CD4-positive, alpha-beta T cell (primary cell): ENCODE measurements around the gene GAST. TPM values are rescaled to one million over a fixed set of nuclear protein-coding genes. Genes with fewer than 3 reads are reported as not detected.

Source experiments
- ATAC-seq: fragments of 200-7000 bp; cut with Tn5 transposase; one replicate; pipeline ENCODE4 v1.10.0; 2022; ENCODE audit warnings: mild to moderate bottlenecking; ENCODE audit not compliant: poor library complexity
- CTCF ChIA-PET: fragments of 350-600 bp; sonication (Branson Sonifier 250); formaldehyde crosslinking; loops from one replicate; lab custom pipeline; 2021; ENCODE audit warnings: antibody characterized with exemption, inconsistent platforms; lab: Charles Lee
- POLR2A ChIA-PET: fragments of 350-600 bp; sonication (Branson Sonifier 250); formaldehyde crosslinking; loops from one replicate; lab custom pipeline; 2021; ENCODE audit warnings: antibody characterized with exemption, inconsistent platforms; lab: Charles Lee
- DNase-seq, 14 experiments: peaks; one replicate each; pipeline ENCODE4 v3.0.0-alpha.2; 2013 to 2020; ENCODE audit warnings: mixed read lengths in 2 of 14
- H3K27ac ChIP-seq, 2 donors: one replicate each; pipeline versions ENCODE4 v1.5.1 to v1.7.0; 2013; ENCODE audit warnings: low read length in 2 of 2, low read depth in 1 of 2, mild to moderate bottlenecking in 1 of 2
- H3K27me3 ChIP-seq, 2 experiments: 1 replicate in 1 of 2; 2 replicates in 1 of 2; pipeline versions ENCODE4 v1.6.1 to v1.7.0; 2013; ENCODE audit warnings: low read length in 2 of 2, control low read depth in 1 of 2, mild to moderate bottlenecking in 1 of 2, moderate library complexity in 1 of 2; ENCODE audit not compliant: insufficient read depth in 2 of 2, control insufficient read depth in 1 of 2
- H3K36me3 ChIP-seq: one replicate; pipeline ENCODE4 v1.6.1; 2013; ENCODE audit warnings: low read length, control low read depth; ENCODE audit not compliant: insufficient read depth
- H3K4me1 ChIP-seq: one replicate; pipeline ENCODE4 v1.6.1; 2013; ENCODE audit warnings: low read length, control low read depth; ENCODE audit not compliant: insufficient read depth
- H3K4me3 ChIP-seq: one replicate; pipeline ENCODE4 v1.5.1; 2013; ENCODE audit warnings: mild to moderate bottlenecking, low read length, moderate library complexity
- H3K9me3 ChIP-seq, 2 experiments: 1 replicate in 1 of 2; 2 replicates in 1 of 2; pipeline versions ENCODE4 v1.6.1 to v1.7.0; 2013; ENCODE audit warnings: low read length in 2 of 2, mild to moderate bottlenecking in 2 of 2, control low read depth in 1 of 2, moderate library complexity in 1 of 2; ENCODE audit not compliant: control insufficient read depth in 1 of 2, insufficient read depth in 1 of 2
- H3K27ac Mint-ChIP-seq: one replicate; pipeline ENCODE4 v1.8.0; 2020; ENCODE audit warnings: mixed read lengths
- H3K27me3 Mint-ChIP-seq: one replicate; pipeline ENCODE4 v1.8.0; 2021; ENCODE audit warnings: mixed read lengths
- H3K36me3 Mint-ChIP-seq: one replicate; pipeline ENCODE4 v1.8.0; 2021; ENCODE audit warnings: low read depth, mixed read lengths
- H3K4me1 Mint-ChIP-seq: one replicate; pipeline ENCODE4 v1.8.0; 2021; ENCODE audit warnings: low read depth, mixed read lengths
- H3K4me3 Mint-ChIP-seq: one replicate; pipeline ENCODE4 v1.8.0; 2020; ENCODE audit warnings: mild to moderate bottlenecking, mixed read lengths
- H3K9me3 Mint-ChIP-seq: one replicate; pipeline ENCODE4 v1.8.0; 2020; ENCODE audit warnings: mixed read lengths
- CTCF ChIP-seq: fragments of 200-600 bp; IDR thresholded peaks from one replicate; pipeline ENCODE4 v1.8.0; 2022; ENCODE audit warnings: antibody characterized with exemption, mild to moderate bottlenecking
- intact Hi-C, 2 experiments: fragments of 100-400 bp; cut with DNase I in 1 of 2; cut with micrococcal nuclease in 1 of 2; formaldehyde crosslinking; loops; one replicate each; pipeline versions ENCODE4 v1.15.1 to v1.9.0; 2023 to 2025; cut with DNase I, micrococcal nuclease
- total RNA-seq, 174 experiments: library from RNA in 2 of 174; stranded (reverse) in 2 of 174; gene quantifications; one replicate each; pipeline ENCODE4 v1.2.3 and lab custom pipeline; 2021 to 2026

GAST gene
- total RNA-seq, 2 experiments from 2014 or later, result not detected

GRCh38 chr17:41728056-41728455, 15.9 kb downstream of the GAST start:
- no peak overlapping the region for H3K27ac ChIP-seq
- H3K27me3 Mint-ChIP-seq, result peaks cover 44% of the 10 kb centered on the region
- POLR2A ChIA-PET, result no interaction called here
- CTCF ChIA-PET, result interaction anchor here (0.9 kb wide), 1 partner anchor 10 kb away, joined by 3 read pairs; no protein-coding TSS in a partner anchor
- H3K4me1 Mint-ChIP-seq, result no peaks in the 10 kb centered on the region
- TF ChIP-seq CTCF, result no peak
- H3K27me3 ChIP-seq, result peaks cover 12 to 17% of the 10 kb centered on the region in 2 experiments
- H3K27ac Mint-ChIP-seq, result no peak overlapping the region
- H3K9me3 Mint-ChIP-seq, result no peaks in the 10 kb centered on the region
- H3K4me3 Mint-ChIP-seq, result no peak overlapping the region
- H3K36me3 Mint-ChIP-seq, result no peaks in the 10 kb centered on the region
- DNase-seq (no peak), ATAC-seq (no peak)
- no peaks in the 10 kb centered on the region for H3K36me3 ChIP-seq
- H3K4me3 ChIP-seq, result no peak overlapping the region
- intact Hi-C loops, result no loop called here
- H3K4me1 ChIP-seq, result no peaks in the 10 kb centered on the region
- H3K9me3 ChIP-seq, result no peaks in the 10 kb centered on the region

- Histone ChIP-seq H3K36me3 (no peaks in the 10 kb centered on the region), H3K27ac (no peak overlapping the region), H3K4me1 (peaks cover 14% of the 10 kb centered on the region), H3K4me3 (no peak overlapping the region), H3K27me3 (peaks cover 31 to 39% of the 10 kb centered on the region in 2 experiments), H3K9me3 (peaks cover 0 to 13% of the 10 kb centered on the region in 2 experiments)
- H3K9me3 Mint-ChIP-seq, result no peaks in the 10 kb centered on the region
- ChIA-PET CTCF (no interaction called here), POLR2A (interaction anchor here (0.6 kb wide), 1 partner anchor 39 kb away, joined by 4 read pairs; no protein-coding TSS in a partner anchor)
- no peak overlapping the region for H3K27ac Mint-ChIP-seq
- TF ChIP-seq CTCF, result no peak
- ATAC-seq, result no peak
- H3K27me3 Mint-ChIP-seq, result peaks cover 51% of the 10 kb centered on the region
- DNase-seq, result no peak
- intact Hi-C loops, result no loop called here
- no peak overlapping the region for H3K4me3 Mint-ChIP-seq
- H3K4me1 Mint-ChIP-seq, result no peaks in the 10 kb centered on the region
- no peaks in the 10 kb centered on the region for H3K36me3 Mint-ChIP-seq
Measured at GRCh38 chr17:41730479-41730878, 18.3 kb downstream of the GAST start.

DNA sequence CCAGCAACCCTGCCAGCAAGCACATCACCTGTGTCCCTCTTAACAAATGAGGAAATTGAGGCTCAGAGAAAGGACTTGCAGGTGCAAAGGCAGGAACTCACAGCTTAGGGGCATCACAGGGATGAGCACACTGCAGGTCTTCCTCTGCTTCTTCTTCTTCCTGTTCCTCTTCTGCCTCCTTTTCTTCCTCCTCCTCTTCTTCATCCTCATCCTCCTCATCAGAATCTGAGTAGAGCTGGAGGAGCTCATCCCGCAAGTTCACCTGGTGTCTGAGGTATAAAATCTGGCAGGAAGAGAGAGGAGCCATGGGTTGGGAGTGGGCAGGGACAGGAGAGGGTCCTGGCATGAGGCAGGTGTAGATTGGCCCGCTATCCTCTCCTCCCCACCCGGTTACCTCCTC, 19.7 kb downstream of the GAST start:
- ATAC-seq, result no peak
- H3K36me3 Mint-ChIP-seq, result no peaks in the 10 kb centered on the region
- H3K27me3 ChIP-seq, result peaks cover 41 to 52% of the 10 kb centered on the region in 2 experiments
- CTCF ChIA-PET, result no interaction called here
- H3K4me1 ChIP-seq, result peaks cover 14% of the 10 kb centered on the region
- H3K27ac ChIP-seq, result no peak overlapping the region
- intact Hi-C loops, result no loop called here
- peaks cover 0 to 13% of the 10 kb centered on the region in 2 experiments for H3K9me3 ChIP-seq
- POLR2A ChIA-PET, result no interaction called here
- DNase-seq, result no peak
- no peaks in the 10 kb centered on the region for H3K36me3 ChIP-seq
- H3K4me1 Mint-ChIP-seq, result no peaks in the 10 kb centered on the region
- H3K4me3 Mint-ChIP-seq, result no peak overlapping the region
- H3K27me3 Mint-ChIP-seq, result peaks cover 62% of the 10 kb centered on the region
- no peak overlapping the region for H3K27ac Mint-ChIP-seq
- no peak overlapping the region for H3K4me3 ChIP-seq
- H3K9me3 Mint-ChIP-seq, result no peaks in the 10 kb centered on the region
- no peak for TF ChIP-seq CTCF
